Measurements from ENCODE around the gene E4F1. TPM values are rescaled to one million over a fixed set of nuclear protein-coding genes. Genes with fewer than 3 reads are reported as not detected.
A peak's percentile ranks its signal among the peaks of the same experiment; 100 is the strongest.

Gene E4F1
- polyA plus RNA-seq, 3 donors = 4.9 to 50.9 (median 5.8) TPM

- Histone ChIP-seq H3K4me2 (replicated peaks; ENCODE audit: extremely low read depth, low read length, poor library complexity, severe bottlenecking) (peak overlapping the region; percentile 95), H3K4me3 (replicated peaks in 1 of 3; ENCODE audit: low read depth in 2 of 3, low read length in 3 of 3) (no peak overlapping the region), H3K4me1 (ENCODE audit: control insufficient read depth in 1 of 2, insufficient read depth in 2 of 2, low read length in 2 of 2) (peaks cover 24 to 30% of the 10 kb centered on the region in 2 donors), H2AFZ (ENCODE audit: insufficient read depth, low read depth, low read length, poor library complexity, severe bottlenecking) (no peak overlapping the region), H3K36me3 (replicated peaks in 1 of 2; ENCODE audit: control insufficient read depth in 1 of 2, insufficient read depth in 2 of 2, low read length in 2 of 2) (peaks cover 27 to 35% of the 10 kb centered on the region in 2 donors), H4K20me1 (ENCODE audit: insufficient read depth, low read length) (peaks cover 28% of the 10 kb centered on the region), H3K79me2 (ENCODE audit: insufficient read depth, low read length) (peaks cover 26% of the 10 kb centered on the region), H3K9me3 (replicated peaks in 1 of 2; ENCODE audit: control insufficient read depth in 1 of 2, insufficient read depth in 1 of 2, low read length in 2 of 2) (no peaks in the 10 kb centered on the region), H3K27me3 (ENCODE audit: control insufficient read depth in 2 of 2, insufficient read depth in 2 of 2, low read length in 2 of 2) (no peaks in the 10 kb centered on the region), H3K27ac (ENCODE audit: low read depth in 1 of 2, low read length in 2 of 2) (no peak overlapping the region), H3K9ac (ENCODE audit: insufficient read depth, low read length, poor library complexity, severe bottlenecking) (no peak overlapping the region)
- DNase-seq = no peak
- H3K27ac Mint-ChIP-seq = peak overlapping the region in 3 of 7 donors; percentile 59 to 76 (median 75)
- peaks cover 19 to 39% of the 10 kb centered on the region in 2 donors for H3K36me3 Mint-ChIP-seq
- intact Hi-C loops (cut with micrococcal nuclease) = loop anchor here (5.0 kb wide), 2 partner anchors 50 to 60 kb away; partner anchors contain the start of genes RNPS1 (in 2 of the 2) and TRAF7 (in 1 of the 2)
- H3K27me3 Mint-ChIP-seq (ENCODE audit: low read depth in 3 of 3) = peaks cover 0 to 2% (median under 1%) of the 10 kb centered on the region in 3 donors
- H3K4me1 Mint-ChIP-seq = peaks cover 29% of the 10 kb centered on the region
- TF ChIP-seq, protein P1, sequence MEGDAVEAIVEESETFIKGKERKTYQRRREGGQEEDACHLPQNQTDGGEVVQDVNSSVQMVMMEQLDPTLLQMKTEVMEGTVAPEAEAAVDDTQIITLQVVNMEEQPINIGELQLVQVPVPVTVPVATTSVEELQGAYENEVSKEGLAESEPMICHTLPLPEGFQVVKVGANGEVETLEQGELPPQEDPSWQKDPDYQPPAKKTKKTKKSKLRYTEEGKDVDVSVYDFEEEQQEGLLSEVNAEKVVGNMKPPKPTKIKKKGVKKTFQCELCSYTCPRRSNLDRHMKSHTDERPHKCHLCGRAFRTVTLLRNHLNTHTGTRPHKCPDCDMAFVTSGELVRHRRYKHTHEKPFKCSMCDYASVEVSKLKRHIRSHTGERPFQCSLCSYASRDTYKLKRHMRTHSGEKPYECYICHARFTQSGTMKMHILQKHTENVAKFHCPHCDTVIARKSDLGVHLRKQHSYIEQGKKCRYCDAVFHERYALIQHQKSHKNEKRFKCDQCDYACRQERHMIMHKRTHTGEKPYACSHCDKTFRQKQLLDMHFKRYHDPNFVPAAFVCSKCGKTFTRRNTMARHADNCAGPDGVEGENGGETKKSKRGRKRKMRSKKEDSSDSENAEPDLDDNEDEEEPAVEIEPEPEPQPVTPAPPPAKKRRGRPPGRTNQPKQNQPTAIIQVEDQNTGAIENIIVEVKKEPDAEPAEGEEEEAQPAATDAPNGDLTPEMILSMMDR (IDR thresholded peaks at IDR 0.05) = no peak
- H3K9me3 Mint-ChIP-seq = peaks cover 0 to 3% (median 0%) of the 10 kb centered on the region in 7 donors
- no peak overlapping the region for H3K4me3 Mint-ChIP-seq
- 93% methylated on average over 20 of the region's 23 CpGs for WGBS (ENCODE audit: insufficient coverage)
Observed at GRCh38 chr16:2206780-2207433, 16.5 kb upstream of the E4F1 start.

DNA sequence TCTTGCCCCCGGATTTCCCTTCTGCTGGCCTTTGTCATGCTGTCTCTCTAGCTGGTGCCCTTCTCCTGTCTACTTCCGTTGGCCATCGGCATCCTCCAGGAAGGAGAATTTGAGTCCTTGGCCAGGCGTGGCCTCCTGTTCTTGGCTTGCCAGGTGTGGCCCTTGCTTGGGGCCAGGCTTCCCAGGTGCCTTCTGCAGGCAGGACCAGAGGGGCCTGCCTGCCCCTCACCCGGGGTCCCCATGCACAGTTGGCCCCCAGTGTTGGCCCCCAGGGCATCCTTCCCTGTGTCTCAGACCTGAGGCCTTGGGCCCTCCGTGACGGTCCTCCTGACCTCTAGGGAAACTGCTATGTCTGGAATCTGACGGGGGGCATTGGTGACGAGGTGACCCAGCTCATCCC lies 15.5 kb upstream of the E4F1 start:
- Histone ChIP-seq H3K27ac (ENCODE audit: low read depth in 1 of 2, low read length in 2 of 2) (no peak overlapping the region), H3K9ac (ENCODE audit: insufficient read depth, low read length, poor library complexity, severe bottlenecking) (no peak overlapping the region), H3K4me2 (replicated peaks; ENCODE audit: extremely low read depth, low read length, poor library complexity, severe bottlenecking) (no peak overlapping the region), H3K4me1 (ENCODE audit: control insufficient read depth in 1 of 2, insufficient read depth in 2 of 2, low read length in 2 of 2) (peaks cover 34 to 40% of the 10 kb centered on the region in 2 donors), H3K9me3 (replicated peaks in 1 of 2; ENCODE audit: control insufficient read depth in 1 of 2, insufficient read depth in 1 of 2, low read length in 2 of 2) (no peaks in the 10 kb centered on the region), H2AFZ (ENCODE audit: insufficient read depth, low read depth, low read length, poor library complexity, severe bottlenecking) (no peak overlapping the region), H4K20me1 (ENCODE audit: insufficient read depth, low read length) (peaks cover 38% of the 10 kb centered on the region), H3K4me3 (replicated peaks in 1 of 3; ENCODE audit: low read depth in 2 of 3, low read length in 3 of 3) (no peak overlapping the region), H3K79me2 (ENCODE audit: insufficient read depth, low read length) (peaks cover 33% of the 10 kb centered on the region), H3K36me3 (replicated peaks in 1 of 2; ENCODE audit: control insufficient read depth in 1 of 2, insufficient read depth in 2 of 2, low read length in 2 of 2) (peaks cover 29 to 38% of the 10 kb centered on the region in 2 donors), H3K27me3 (ENCODE audit: control insufficient read depth in 2 of 2, insufficient read depth in 2 of 2, low read length in 2 of 2) (no peaks in the 10 kb centered on the region)
- Mint-ChIP-seq H3K4me3 (no peak overlapping the region), H3K27ac (peak overlapping the region in 2 of 7 donors; percentile 13 to 86), H3K4me1 (peaks cover 38% of the 10 kb centered on the region), H3K9me3 (peaks cover 0 to 2% (median 0%) of the 10 kb centered on the region in 7 donors), H3K36me3 (peaks cover 23 to 43% of the 10 kb centered on the region in 2 donors), H3K27me3 (ENCODE audit: low read depth in 3 of 3) (peaks cover 0 to 4% (median 2%) of the 10 kb centered on the region in 3 donors)
- TF ChIP-seq, protein P1 (IDR thresholded peaks at IDR 0.05) = no peak
- DNase-seq = no peak
- intact Hi-C loops (cut with micrococcal nuclease) = loop anchor here (5.0 kb wide), 2 partner anchors 51 to 59 kb away; partner anchors contain the start of genes RNPS1 (in 2 of the 2) and TRAF7 (in 1 of the 2)
- whole genome bisulfite sequencing (ENCODE audit: insufficient coverage) = 98% methylated on average over 7 of the region's 9 CpGs
